SK-N-MC (cell line): ENCODE measurements around the gene NCK2.

Experiments
- EZH2 ChIP-seq: fragments of 200-600 bp; sonication (generic); IDR thresholded peaks from one replicate; pipeline ENCODE4 v1.6.1; 2017; ENCODE audit warnings: antibody characterized with exemption
- FOXP2 ChIP-seq: optimal IDR thresholded peaks from 2 replicates; pipeline ENCODE3; 2011; ENCODE audit warnings: mild to moderate bottlenecking, moderate library complexity; ENCODE audit not compliant: insufficient read depth; ENCODE audit errors: extremely low read length, control extremely low read depth
- POLR2AphosphoS5 ChIP-seq: IDR thresholded peaks from 2 replicates; pipeline ENCODE4 v1.6.1; 2012; ENCODE audit warnings: mild to moderate bottlenecking, low read depth, low read length, borderline replicate concordance

GRCh38 chr2:105917226-105917625 is 172.5 kb downstream of the NCK2 start:
- TF ChIP-seq EZH2 (no peak), POLR2AphosphoS5 (no peak), FOXP2 (no peak)
